GM23338 (cell line): Measurements from ENCODE around the gene RCBTB1. TPM values are rescaled to one million over a fixed set of nuclear protein-coding genes. Genes with fewer than 3 reads are reported as not detected.

Source experiments
- ATAC-seq: fragments of 200-7000 bp; cut with Tn5 transposase; 3 replicates; pipeline ENCODE4 v1.9.1; 2020
- DNase-seq: peaks from one replicate; pipeline ENCODE4 v3.0.0-alpha.2; 2015; ENCODE audit warnings: low spot score
- H2AFZ ChIP-seq: fragments of 200-600 bp; sonication (generic); 2 replicates; pipeline ENCODE4 v1.8.0; 2016; ENCODE audit warnings: antibody characterized with exemption, mild to moderate bottlenecking, moderate library complexity
- H3F3A ChIP-seq: fragments of 200-600 bp; sonication (generic); replicated peaks from 2 replicates; pipeline ENCODE4 v1.8.0; 2017; ENCODE audit warnings: antibody characterized with exemption, mixed run types, low read depth
- H3K27ac ChIP-seq: fragments of 200-600 bp; sonication (generic); 2 replicates; pipeline ENCODE4 v1.6.1; 2016; ENCODE audit warnings: low read depth
- H3K27me3 ChIP-seq: fragments of 200-600 bp; sonication (generic); 2 replicates; pipeline ENCODE4 v1.8.0; 2016; ENCODE audit warnings: mild to moderate bottlenecking, mixed run types, moderate library complexity; ENCODE audit not compliant: insufficient read depth
- H3K36me3 ChIP-seq: fragments of 200-600 bp; sonication (generic); 2 replicates; pipeline ENCODE4 v1.8.0; 2016; ENCODE audit warnings: mild to moderate bottlenecking; ENCODE audit not compliant: insufficient read depth
- H3K4me1 ChIP-seq: fragments of 200-600 bp; sonication (generic); 2 replicates; pipeline ENCODE4 v1.8.0; 2016; ENCODE audit warnings: mild to moderate bottlenecking, moderate library complexity; ENCODE audit not compliant: insufficient read depth
- H3K4me2 ChIP-seq: fragments of 200-600 bp; sonication (generic); 2 replicates; pipeline ENCODE4 v1.7.1; 2017; ENCODE audit warnings: mixed run types
- H3K4me3 ChIP-seq: fragments of 200-600 bp; sonication (generic); 2 replicates; pipeline ENCODE4 v1.6.1; 2016; ENCODE audit warnings: mixed run types
- H3K79me2 ChIP-seq: fragments of 200-600 bp; sonication (generic); replicated peaks from 2 replicates; pipeline ENCODE4 v1.8.0; 2017; ENCODE audit warnings: mild to moderate bottlenecking; ENCODE audit not compliant: insufficient read depth
- H3K9me2 ChIP-seq: fragments of 200-600 bp; sonication (generic); 2 replicates; pipeline ENCODE4 v1.8.0; 2017; ENCODE audit not compliant: insufficient read depth
- H4K20me1 ChIP-seq: fragments of 200-600 bp; sonication (generic); replicated peaks from 2 replicates; pipeline ENCODE4 v1.8.0; 2017; ENCODE audit warnings: mild to moderate bottlenecking; ENCODE audit not compliant: insufficient read depth
- H3K27ac Mint-ChIP-seq: 2 replicates; pipeline ENCODE4 v1.8.0; 2020; ENCODE audit warnings: inconsistent platforms, mild to moderate bottlenecking, moderate library complexity, mixed read lengths
- H3K27me3 Mint-ChIP-seq: 3 replicates; pipeline ENCODE4 v1.8.0; 2022; ENCODE audit warnings: low read depth, mild to moderate bottlenecking, moderate library complexity, mixed read lengths, inconsistent platforms; ENCODE audit not compliant: insufficient read depth, poor library complexity
- H3K36me3 Mint-ChIP-seq: 3 replicates; pipeline ENCODE4 v1.8.0; 2021; ENCODE audit warnings: low read depth, mild to moderate bottlenecking, inconsistent platforms, moderate library complexity, mixed read lengths
- H3K4me1 Mint-ChIP-seq: 3 replicates; pipeline ENCODE4 v1.8.0; 2020; ENCODE audit warnings: mild to moderate bottlenecking, inconsistent platforms, mixed read lengths
- H3K4me3 Mint-ChIP-seq: 3 replicates; pipeline ENCODE4 v1.8.0; 2021; ENCODE audit warnings: moderate library complexity, mild to moderate bottlenecking, inconsistent platforms, mixed read lengths
- H3K9me3 Mint-ChIP-seq: 3 replicates; pipeline ENCODE4 v1.8.0; 2020; ENCODE audit warnings: moderate library complexity, mild to moderate bottlenecking, inconsistent platforms, mixed read lengths
- EZH2 ChIP-seq: fragments of 200-600 bp; sonication (generic); IDR thresholded peaks from one replicate; pipeline ENCODE4 v1.8.0; 2017; ENCODE audit warnings: antibody characterized with exemption, mild to moderate bottlenecking, low read depth; ENCODE audit not compliant: unreplicated experiment
- EZH2phosphoT487 ChIP-seq: fragments of 200-600 bp; sonication (generic); IDR thresholded peaks from one replicate; pipeline ENCODE4 v1.8.1; 2018; ENCODE audit warnings: antibody characterized with exemption; ENCODE audit not compliant: unreplicated experiment
- JUNB ChIP-seq: IDR thresholded peaks from one replicate; pipeline ENCODE4 v1.6.1; 2016; ENCODE audit warnings: antibody characterized with exemption; ENCODE audit not compliant: unreplicated experiment
- POLR2AphosphoS5 ChIP-seq: IDR thresholded peaks from 2 replicates; pipeline ENCODE4 v1.6.1; 2016; ENCODE audit warnings: antibody characterized with exemption, low read depth
- ZNF114 ChIP-seq: fragments of 250-450 bp; sonication (Bioruptor Pico); IDR thresholded peaks from 2 replicates; pipeline ENCODE4 v1.5.0; 2020; ENCODE audit warnings: mild to moderate bottlenecking, moderate library complexity
- ZNF462 ChIP-seq: fragments of 250-450 bp; sonication (Bioruptor Pico); IDR thresholded peaks from 2 replicates; pipeline ENCODE4 v1.5.0; 2020; ENCODE audit warnings: mild to moderate bottlenecking, moderate library complexity
- polyA plus RNA-seq: library from polyadenylated mRNA; unstranded; fragments of >200 nt; fragmentation: Nextera tagmentation; extraction: Ambion mirVana; gene quantifications from 2 replicates; pipeline ENCODE4 v1.2.1, GENCODE V29; 2016
- total RNA-seq: library from RNA; depleted of rRNA; stranded (reverse); fragments of >200 nt; shearing (Covaris generic); gene quantifications from 2 replicates; pipeline ENCODE4 v1.2.3, GENCODE V29; 2014

RCBTB1 gene
- total and polyA plus RNA-seq, 2 experiments from 2014 or later: 10.8 to 33.5 TPM

- TF ChIP-seq EZH2phosphoT487: no peak
- TF ChIP-seq POLR2AphosphoS5: no peak
- no peak for TF ChIP-seq ZNF462 (CRISPR knock-in tag)
- ATAC-seq: no peak
- Histone ChIP-seq H3K4me2 (no peak overlapping the region), H3K27me3 (no peaks in the 10 kb centered on the region), H3K36me3 (no peaks in the 10 kb centered on the region), H3K4me1 (no peaks in the 10 kb centered on the region; the same call in 1 of the 2 replicates), H3K79me2 (no peaks in the 10 kb centered on the region), H3F3A (no peaks in the 10 kb centered on the region), H4K20me1 (no peaks in the 10 kb centered on the region), H2AFZ (no peak overlapping the region), H3K27ac (no peak overlapping the region), H3K4me3 (no peak overlapping the region), H3K9me2 (peaks cover 5% of the 10 kb centered on the region; the same call in 1 of the 2 replicates)
- no peaks in the 10 kb centered on the region for H3K36me3 Mint-ChIP-seq
- no peak overlapping the region for H3K4me3 Mint-ChIP-seq
- DNase-seq: no peak
- H3K27me3 Mint-ChIP-seq: peaks cover 7% of the 10 kb centered on the region
- H3K27ac Mint-ChIP-seq: no peak overlapping the region
- H3K9me3 Mint-ChIP-seq: no peaks in the 10 kb centered on the region
- peaks cover 11% of the 10 kb centered on the region for H3K4me1 Mint-ChIP-seq
Measured at GRCh38 chr13:49630580-49630979, 45.2 kb upstream of the RCBTB1 start.

- no peak overlapping the region for H3K4me2 ChIP-seq
- H3K36me3 ChIP-seq: no peaks in the 10 kb centered on the region
- H3K9me2 ChIP-seq: peaks cover 5% of the 10 kb centered on the region; the same call in 1 of the 2 replicates
- H3K4me3 ChIP-seq: no peak overlapping the region
- H2AFZ ChIP-seq: no peak overlapping the region
- H3K4me3 Mint-ChIP-seq: no peak overlapping the region
- H3K27ac ChIP-seq: no peak overlapping the region
- no peaks in the 10 kb centered on the region for H3K79me2 ChIP-seq
- no peak overlapping the region for H3K27ac Mint-ChIP-seq
- DNase-seq: no peak
- peaks cover 6% of the 10 kb centered on the region for H3K4me1 Mint-ChIP-seq
- ATAC-seq: no peak
- H3K9me3 Mint-ChIP-seq: no peaks in the 10 kb centered on the region
- H3K36me3 Mint-ChIP-seq: no peaks in the 10 kb centered on the region
- no peaks in the 10 kb centered on the region for H4K20me1 ChIP-seq
- peaks cover 7% of the 10 kb centered on the region for H3K27me3 Mint-ChIP-seq
- no peaks in the 10 kb centered on the region; the same call in 1 of the 2 replicates for H3K4me1 ChIP-seq
- H3F3A ChIP-seq: no peaks in the 10 kb centered on the region
- no peaks in the 10 kb centered on the region for H3K27me3 ChIP-seq
- TF ChIP-seq EZH2: no peak
- TF ChIP-seq POLR2AphosphoS5: no peak
- TF ChIP-seq JUNB: no peak
- no peak for TF ChIP-seq ZNF462 (CRISPR knock-in tag)
- TF ChIP-seq EZH2phosphoT487: no peak
- TF ChIP-seq ZNF114 (CRISPR knock-in tag): no peak
Measured at GRCh38 chr13:49629947-49630346, 44.6 kb upstream of the RCBTB1 start.
